D721Med (cell line): ENCODE measurements around the gene PEF1.

ENCODE experiments used
- DNase-seq: peaks from one replicate; pipeline ENCODE4 v3.0.0; 2011; ENCODE audit warnings: low spot score; ENCODE audit not compliant: insufficient read length
- FAIRE-seq: peaks from 2 replicates; lab custom pipeline; 2011; peaks lifted over from hg19 to GRCh38; lab: Jason Lieb, UNC
- TF ChIP-seq, protein P1 (sequence below): IDR thresholded peaks from 2 replicates; pipeline ENCODE4 v1.5.1; 2012; ENCODE audit warnings: mild to moderate bottlenecking, control low read depth; ENCODE audit not compliant: insufficient read depth; ENCODE audit errors: missing control alignments

Gene PEF1

DNA sequence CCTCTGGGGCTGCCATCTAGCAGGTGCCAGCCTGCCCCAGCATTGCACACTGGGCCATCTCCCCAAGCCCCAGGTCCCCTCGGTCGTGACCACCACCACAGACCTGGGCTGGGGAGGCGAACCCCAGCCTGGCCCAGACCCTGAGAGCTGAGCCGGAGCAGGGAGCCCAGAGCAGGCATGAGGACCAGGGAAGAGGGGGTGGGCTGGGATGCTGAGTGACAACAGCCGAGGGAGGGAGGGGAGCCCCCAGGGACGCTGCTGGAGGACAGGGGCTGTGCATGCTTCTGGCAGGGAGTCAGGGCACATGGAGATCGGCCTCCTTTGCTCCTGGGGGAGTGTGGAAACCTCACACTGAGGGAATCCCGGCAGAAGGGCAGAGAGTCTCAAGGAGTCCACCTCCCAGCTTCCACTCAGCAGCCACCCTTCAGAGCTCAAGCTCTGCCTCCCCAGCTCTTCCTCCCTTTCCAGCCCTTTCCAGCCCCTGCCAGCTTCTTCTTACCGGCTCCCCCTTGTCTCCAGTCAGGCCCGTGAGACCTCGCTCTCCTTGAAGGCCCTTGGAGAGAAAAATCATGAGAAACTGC is 23.7 kb upstream of the PEF1 start:
- FAIRE-seq = no peak

DNA sequence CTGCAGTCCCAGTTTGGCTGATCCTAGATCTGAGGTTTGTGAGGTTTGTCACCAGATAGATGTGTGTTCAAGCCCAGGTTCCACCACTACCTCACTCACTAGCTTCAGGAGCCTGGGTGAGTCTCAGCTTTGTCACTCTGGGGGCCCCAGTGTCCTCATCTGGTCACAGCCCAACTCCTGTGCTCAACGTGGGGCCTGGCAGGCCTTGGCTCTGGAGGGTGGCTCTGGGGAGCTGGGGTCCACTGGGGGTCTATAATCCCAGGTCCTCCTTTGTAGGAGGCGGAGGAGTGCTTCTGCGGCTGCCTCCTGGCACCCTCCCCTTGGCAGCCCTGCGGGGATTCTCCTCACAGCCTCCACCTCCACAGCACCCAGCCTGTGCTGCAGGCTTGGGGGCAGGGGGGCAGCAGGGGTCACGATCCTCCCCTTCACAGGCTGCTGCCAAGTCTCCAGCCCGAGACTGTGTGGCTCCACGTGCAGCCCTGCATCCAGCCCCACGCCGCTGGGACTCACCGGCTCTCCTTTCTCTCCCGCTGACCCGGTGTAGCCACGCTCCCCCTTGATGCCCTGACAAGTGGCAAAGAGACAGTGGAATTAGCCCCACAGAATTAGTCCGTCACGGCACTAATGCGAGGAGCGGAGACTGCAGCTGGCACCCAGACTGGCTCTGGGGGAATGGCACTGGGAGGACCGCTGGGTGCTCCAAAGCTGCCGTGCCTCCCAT is 22.5 kb upstream of the PEF1 start:
- no peak for FAIRE-seq
- TF ChIP-seq, protein P1, sequence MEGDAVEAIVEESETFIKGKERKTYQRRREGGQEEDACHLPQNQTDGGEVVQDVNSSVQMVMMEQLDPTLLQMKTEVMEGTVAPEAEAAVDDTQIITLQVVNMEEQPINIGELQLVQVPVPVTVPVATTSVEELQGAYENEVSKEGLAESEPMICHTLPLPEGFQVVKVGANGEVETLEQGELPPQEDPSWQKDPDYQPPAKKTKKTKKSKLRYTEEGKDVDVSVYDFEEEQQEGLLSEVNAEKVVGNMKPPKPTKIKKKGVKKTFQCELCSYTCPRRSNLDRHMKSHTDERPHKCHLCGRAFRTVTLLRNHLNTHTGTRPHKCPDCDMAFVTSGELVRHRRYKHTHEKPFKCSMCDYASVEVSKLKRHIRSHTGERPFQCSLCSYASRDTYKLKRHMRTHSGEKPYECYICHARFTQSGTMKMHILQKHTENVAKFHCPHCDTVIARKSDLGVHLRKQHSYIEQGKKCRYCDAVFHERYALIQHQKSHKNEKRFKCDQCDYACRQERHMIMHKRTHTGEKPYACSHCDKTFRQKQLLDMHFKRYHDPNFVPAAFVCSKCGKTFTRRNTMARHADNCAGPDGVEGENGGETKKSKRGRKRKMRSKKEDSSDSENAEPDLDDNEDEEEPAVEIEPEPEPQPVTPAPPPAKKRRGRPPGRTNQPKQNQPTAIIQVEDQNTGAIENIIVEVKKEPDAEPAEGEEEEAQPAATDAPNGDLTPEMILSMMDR = no peak

More for the DNA sequence above, 23.7 kb upstream of the PEF1 start:
- DNase-seq = no peak
- TF ChIP-seq, protein P1 = no peak

DNA sequence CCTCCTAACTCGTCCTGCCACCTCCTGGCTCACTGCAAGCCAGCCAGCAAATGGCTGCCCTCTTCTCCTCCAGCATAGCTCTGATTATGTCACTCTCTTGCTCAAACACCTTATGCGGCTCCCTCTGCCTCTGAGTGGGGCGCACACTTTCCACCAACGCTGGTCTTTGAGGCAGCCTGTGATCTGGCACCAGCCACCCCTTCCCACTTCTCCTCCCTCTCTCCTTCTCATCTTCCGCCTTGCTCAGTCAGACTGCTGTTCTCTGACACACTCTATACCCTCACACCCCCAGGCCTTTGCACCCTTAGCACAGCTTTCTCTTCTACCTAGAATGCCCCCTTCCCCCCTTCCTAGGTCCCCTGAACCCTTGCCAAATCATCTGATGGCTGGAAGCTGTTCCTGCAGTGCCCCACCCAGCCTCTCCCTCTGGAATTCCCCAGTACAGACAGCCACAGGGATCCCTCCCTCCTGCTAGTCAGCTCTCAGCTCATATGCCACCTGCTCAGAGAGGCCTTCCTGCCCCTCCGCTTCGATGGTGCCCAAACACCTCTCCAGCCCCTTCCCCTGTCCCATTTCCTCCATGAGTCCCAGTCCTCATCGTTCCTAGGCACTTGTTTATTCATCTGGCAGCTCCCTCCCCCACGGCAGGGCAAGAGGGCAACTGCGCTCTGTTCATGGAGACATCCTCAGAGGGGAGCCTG is 21.7 kb upstream of the PEF1 start:
- TF ChIP-seq, protein P1 = no peak
- no peak for DNase-seq
- FAIRE-seq = no peak

More for the DNA sequence above, 22.5 kb upstream of the PEF1 start:
- DNase-seq = no peak

DNA sequence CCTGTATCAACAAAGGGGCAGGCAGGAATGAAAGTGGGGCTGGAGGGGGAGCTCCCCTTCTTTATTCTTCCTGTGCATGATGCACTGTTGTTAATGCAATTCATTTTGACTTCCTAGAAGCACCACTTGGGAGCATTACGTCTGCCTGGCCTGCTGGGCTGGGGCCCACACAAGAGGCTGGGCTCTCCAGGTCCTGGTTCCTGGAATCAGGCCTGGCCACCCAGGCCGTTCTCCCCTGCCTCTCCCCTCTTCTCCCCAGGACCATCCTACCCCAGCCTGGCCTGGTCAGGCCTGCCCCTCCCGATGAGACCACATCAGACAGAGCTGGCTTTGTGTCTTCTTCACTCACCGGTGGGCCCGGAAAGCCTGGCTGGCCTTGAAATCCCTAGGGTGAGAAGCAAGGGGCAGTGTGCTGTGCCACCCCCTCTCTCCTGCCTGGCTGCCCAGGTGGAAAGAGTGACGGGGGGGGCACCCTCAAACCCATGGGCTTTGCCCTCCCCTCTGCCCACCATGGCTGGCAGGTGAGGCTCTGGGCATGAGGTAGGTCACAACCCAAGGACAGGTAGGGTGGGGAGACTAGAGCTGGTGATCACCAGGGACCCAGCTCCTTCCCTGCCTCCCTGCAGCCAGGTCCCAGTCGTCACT is 20.7 kb upstream of the PEF1 start:
- no peak for FAIRE-seq
- TF ChIP-seq, protein P1 = no peak
- DNase-seq = no peak

DNA sequence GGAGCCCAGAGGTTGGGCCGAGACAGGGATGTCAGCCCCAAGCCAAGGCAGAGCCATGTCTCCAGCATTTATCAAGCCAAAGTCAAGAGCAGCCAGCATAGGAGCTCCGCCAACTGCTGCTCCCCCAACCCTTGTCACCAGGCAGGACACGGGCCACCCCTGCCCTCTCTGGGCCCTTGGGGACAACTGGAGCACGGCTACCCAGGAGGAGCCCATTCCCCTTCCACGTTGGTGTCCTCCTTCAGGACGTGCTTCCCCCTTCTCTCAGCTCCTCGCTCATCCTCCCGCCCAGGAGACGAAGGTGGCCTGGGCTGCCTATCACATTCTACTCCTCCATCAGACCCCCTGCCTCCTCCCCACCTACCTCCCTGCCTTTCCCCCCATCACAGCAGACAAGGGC is 19.9 kb upstream of the PEF1 start:
- FAIRE-seq (no peak), DNase-seq (no peak)
- TF ChIP-seq, protein P1 = no peak

DNA sequence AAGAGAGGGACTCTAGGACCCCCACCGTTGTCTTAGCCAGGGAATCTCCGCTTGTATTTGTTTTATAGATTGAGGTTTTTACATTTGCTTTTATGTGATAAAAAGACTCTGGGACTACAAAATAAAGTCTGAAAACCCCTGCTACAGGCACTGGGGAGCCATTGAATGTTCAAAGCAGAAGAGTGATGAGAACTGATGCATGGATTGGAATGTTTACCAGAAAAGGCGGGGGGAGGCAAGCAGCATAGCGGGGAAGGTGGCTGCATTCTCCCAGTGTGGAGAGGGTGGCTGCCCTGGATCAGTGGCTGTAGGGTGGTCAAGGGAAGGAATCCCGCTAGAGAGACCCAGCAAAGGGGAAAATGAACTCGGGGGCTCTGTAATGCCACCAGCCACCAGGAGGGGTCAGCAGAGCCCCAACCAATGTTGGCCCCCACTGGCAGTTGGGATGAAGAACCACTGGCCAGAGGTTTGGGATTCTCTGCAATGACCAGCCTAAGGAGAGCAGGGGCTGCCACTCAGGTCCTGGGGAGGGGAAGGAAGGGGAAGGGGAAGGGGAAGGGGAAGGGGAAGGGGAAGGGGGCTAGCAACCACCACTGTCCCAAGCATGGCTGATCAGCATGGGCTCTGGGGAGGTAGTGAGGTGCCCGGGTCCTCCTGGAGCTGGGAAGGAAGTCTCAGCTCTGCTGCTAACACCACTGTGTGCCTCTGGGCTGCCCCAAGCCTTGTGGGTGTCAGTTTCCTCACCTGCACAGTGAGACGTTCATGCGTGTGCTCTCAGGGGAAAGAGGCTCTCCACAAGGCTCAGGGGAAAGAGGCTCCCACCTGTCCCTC is 19.2 kb upstream of the PEF1 start:
- DNase-seq = peak; percentile 69
- FAIRE-seq = no peak
- TF ChIP-seq, protein P1 = peak; percentile 83
